Urinary bladder (tissue), 4 donors: Measurements from ENCODE around the gene SOX30. TPM values are rescaled to one million over a fixed set of nuclear protein-coding genes. Genes with fewer than 3 reads are reported as not detected.

Experiments
- DNase-seq: peaks from one replicate; pipeline ENCODE4 v3.0.0-alpha.2; 2015; ENCODE audit errors: extremely low spot score
- H3K27ac ChIP-seq: one replicate; pipeline ENCODE4 v1.5.1; 2013; ENCODE audit warnings: low read depth, mild to moderate bottlenecking, moderate library complexity
- H3K36me3 ChIP-seq: one replicate; pipeline ENCODE4 v1.6.1; 2013; ENCODE audit warnings: mild to moderate bottlenecking, moderate library complexity; ENCODE audit not compliant: insufficient read depth
- H3K4me1 ChIP-seq: one replicate; pipeline ENCODE4 v1.6.1; 2013; ENCODE audit warnings: mild to moderate bottlenecking, moderate library complexity; ENCODE audit not compliant: insufficient read depth
- H3K4me3 ChIP-seq: one replicate; pipeline ENCODE4 v1.5.1; 2013; ENCODE audit warnings: low read depth, low read length
- WGBS: extraction: QIAGEN DNeasy Blood & Tissue Kit; methylation state at CpG from one replicate; pipeline ENCODE4 v1.1.7; 2013; 5-methylcytosine and 5-hydroxymethylcytosine counted together
- polyA plus RNA-seq: library from polyadenylated mRNA; stranded (reverse); fragments of 200-250 nt; gene quantifications from one replicate; pipeline ENCODE4 v1.2.3, GENCODE V29; 2013
- total RNA-seq: library from RNA; depleted of rRNA; stranded (reverse); fragments of >200 nt; gene quantifications from one replicate; pipeline ENCODE4 v1.2.3, GENCODE V29; 2014
- donor health status: healthy with polysubstance abuse.
- donor health status: healthy.

The SOX30 gene
- total and polyA plus RNA-seq, 2 donors, result 0.33 TPM; not detected in 1

GRCh38 chr5:157672976-157673375, 20.7 kb upstream of the SOX30 start:
- Histone ChIP-seq H3K4me3 (no peak overlapping the region), H3K36me3 (no peaks in the 10 kb centered on the region), H3K4me1 (peaks cover 2% of the 10 kb centered on the region), H3K27ac (no peak overlapping the region)
- no peak for DNase-seq
- 94% methylated on average over 8 of the region's 8 CpGs for WGBS

DNA sequence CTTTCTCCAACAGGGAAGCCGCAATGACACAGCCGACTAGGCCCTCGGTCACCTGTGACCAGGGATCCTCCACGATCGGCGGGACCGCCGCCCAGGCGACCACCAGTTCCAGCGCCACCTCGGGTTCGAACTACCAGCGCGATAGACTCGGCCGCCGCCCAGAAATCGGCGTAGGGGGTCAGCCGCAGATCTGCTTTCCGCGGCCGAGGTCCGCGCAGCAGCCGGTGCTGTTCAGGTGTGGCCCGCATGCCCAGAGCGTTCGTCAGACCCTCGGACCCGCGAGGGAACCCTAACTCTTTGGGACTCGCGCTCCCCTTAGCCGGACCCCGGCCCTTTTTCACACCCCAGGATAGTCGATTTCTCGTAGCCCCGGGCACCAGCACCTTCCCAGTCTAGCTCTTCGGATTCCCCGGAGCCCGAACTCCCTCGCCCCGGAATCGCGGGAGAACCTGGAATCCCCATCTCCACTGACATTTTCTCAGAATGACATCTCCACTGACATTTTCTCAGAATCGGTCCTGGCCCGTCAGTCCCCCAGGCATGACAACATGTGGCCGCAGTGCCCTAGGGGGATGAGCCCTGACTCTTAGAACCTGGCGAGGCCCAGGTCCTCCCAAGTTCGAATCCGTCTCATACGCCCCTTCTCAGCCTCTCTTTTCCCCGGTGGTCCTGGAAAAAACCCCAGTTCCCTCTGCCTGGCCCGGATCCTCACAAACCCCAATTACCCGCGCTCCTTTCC, 19.5 kb upstream of the SOX30 start:
- no peak for DNase-seq
- peak overlapping the region; percentile 42 for H3K4me3 ChIP-seq
- WGBS, result 35% methylated on average over 57 of the region's 57 CpGs
- H3K36me3 ChIP-seq, result no peaks in the 10 kb centered on the region
- H3K27ac ChIP-seq, result no peak overlapping the region
- peaks cover 2% of the 10 kb centered on the region for H3K4me1 ChIP-seq

- peaks cover 2% of the 10 kb centered on the region for H3K4me1 ChIP-seq
- 3% methylated on average over 59 of the region's 59 CpGs for WGBS
- H3K36me3 ChIP-seq, result no peaks in the 10 kb centered on the region
- H3K4me3 ChIP-seq, result peak within 1 kb of the TSS; percentile 42
- no peak within 1 kb of the TSS for H3K27ac ChIP-seq
- DNase-seq, result no peak
Measured at GRCh38 chr5:157670662-157671591, 18.7 kb upstream of the SOX30 start, which contains the start of gene C5orf52. Gene C5orf52, plus strand, starts transcription at chr5:157671533. Its CDS starts 82 bp downstream, at chr5:157671615.

DNA sequence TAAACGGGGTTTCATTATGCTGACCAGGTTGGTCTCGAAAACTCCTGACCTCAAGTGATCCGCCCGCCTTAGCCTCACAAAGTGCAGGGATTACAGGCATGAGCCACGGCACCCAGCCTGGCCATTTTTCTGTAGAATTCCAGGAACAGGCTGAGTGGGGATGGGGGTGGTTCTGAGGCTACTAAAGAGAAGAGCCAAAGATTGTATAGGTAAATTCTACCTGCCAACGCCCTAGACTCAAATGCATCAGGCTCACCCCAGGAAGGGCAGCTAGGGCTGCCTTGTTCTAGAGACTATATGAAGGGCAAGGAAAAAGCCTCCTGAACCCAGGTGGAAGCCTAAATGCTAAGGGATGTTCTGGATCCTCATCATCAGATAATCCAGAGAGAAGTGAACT, 17.5 kb upstream of the SOX30 start:
- no peaks in the 10 kb centered on the region for H3K36me3 ChIP-seq
- no peak overlapping the region for H3K4me3 ChIP-seq
- H3K4me1 ChIP-seq, result peaks cover 2% of the 10 kb centered on the region
- no peak overlapping the region for H3K27ac ChIP-seq
- no peak for DNase-seq
- WGBS, result 95% methylated on average over 6 of the region's 6 CpGs

DNA sequence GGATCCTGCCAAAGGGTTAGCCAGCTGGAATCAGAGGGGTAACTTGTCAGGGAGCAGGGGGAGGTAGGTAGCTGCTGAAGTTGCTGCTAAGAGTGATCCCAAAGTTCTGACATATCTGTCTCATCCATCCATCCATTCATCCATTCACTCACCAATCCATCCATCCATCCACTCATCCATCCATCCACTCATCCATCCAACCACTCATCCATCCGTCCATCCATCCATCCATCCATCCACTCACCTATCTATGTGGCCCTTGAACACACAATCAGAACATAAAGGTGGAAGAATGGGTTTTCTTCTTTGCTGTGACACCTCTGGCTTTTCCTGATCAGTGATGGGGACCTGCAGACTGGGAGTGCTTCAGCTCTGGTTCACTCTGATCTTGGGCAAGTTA, 16.1 kb upstream of the SOX30 start:
- Histone ChIP-seq H3K27ac (no peak overlapping the region), H3K4me3 (no peak overlapping the region), H3K36me3 (no peaks in the 10 kb centered on the region), H3K4me1 (peaks cover 2% of the 10 kb centered on the region)
- DNase-seq, result no peak
- 85% methylated on average over 1 of the region's 1 CpG for WGBS

- WGBS, result 79% methylated on average over 2 of the region's 2 CpGs
- no peaks in the 10 kb centered on the region for H3K36me3 ChIP-seq
- no peak for DNase-seq
- H3K27ac ChIP-seq, result no peak overlapping the region
- no peak overlapping the region for H3K4me3 ChIP-seq
- H3K4me1 ChIP-seq, result no peaks in the 10 kb centered on the region
Measured at GRCh38 chr5:157665467-157666070, 13.3 kb upstream of the SOX30 start.

DNA sequence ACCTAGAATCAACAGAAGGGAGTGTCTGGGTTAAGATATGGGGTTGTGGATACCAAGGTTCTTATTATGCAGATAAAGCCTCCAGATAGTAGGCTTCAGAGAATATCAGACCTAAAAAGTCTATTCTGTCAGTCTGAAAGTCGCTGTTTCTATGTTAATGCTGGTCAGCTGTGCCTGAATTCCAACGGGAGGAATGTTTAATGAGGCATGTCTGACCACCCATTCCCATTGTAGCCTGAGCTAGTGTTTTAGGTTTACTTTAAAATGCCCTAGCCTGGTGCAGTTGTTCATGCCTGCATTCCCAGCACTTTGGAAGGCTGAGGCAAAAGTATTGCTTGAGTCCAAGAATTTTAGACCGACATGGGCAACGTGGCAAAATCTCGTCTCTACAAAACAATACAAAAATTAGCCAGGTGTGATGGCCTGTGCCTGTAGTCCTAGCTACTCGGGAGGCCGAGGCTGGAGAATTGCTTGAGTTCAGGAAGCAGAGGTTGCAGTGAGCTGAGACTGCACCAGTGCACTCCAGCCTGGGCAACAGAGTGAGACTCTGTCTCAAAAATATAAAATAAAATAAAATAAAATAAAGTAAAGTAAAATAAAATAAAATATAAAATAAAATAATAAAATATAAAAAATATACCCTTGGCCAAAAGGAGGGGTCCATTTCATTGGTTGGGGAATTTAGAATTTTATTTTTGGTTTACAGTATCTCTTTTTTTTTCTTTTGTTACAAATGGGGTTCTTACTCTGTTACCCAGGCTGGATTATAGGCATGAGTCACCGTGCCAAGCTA, 7.8 kb upstream of the SOX30 start:
- no peaks in the 10 kb centered on the region for H3K4me1 ChIP-seq
- 89% methylated on average over 8 of the region's 8 CpGs for WGBS
- no peaks in the 10 kb centered on the region for H3K36me3 ChIP-seq
- no peak for DNase-seq
- no peak overlapping the region for H3K27ac ChIP-seq
- no peak overlapping the region for H3K4me3 ChIP-seq

DNA sequence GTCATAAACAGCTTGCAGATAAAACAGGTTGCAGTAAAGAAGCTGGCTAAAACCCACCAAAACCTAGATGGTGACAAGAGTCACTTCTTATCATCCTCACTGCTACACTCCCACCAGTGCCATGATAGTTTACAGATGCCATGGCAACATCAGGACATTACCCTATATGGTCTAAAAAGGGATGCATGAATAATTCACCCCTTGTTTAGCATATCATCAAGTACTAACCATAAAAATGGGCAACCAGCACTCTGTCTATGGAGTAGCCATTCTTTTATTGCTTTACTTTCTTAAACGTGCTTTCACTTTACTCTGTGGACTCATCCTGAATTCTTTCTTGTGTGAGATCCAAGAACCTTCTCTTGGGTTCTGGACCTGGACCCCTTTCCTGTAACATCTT, 6.7 kb upstream of the SOX30 start:
- no peaks in the 10 kb centered on the region for H3K36me3 ChIP-seq
- no peak overlapping the region for H3K27ac ChIP-seq
- H3K4me3 ChIP-seq, result no peak overlapping the region
- H3K4me1 ChIP-seq, result no peaks in the 10 kb centered on the region
- no peak for DNase-seq
- WGBS, result 73% methylated on average over 1 of the region's 1 CpG

DNA sequence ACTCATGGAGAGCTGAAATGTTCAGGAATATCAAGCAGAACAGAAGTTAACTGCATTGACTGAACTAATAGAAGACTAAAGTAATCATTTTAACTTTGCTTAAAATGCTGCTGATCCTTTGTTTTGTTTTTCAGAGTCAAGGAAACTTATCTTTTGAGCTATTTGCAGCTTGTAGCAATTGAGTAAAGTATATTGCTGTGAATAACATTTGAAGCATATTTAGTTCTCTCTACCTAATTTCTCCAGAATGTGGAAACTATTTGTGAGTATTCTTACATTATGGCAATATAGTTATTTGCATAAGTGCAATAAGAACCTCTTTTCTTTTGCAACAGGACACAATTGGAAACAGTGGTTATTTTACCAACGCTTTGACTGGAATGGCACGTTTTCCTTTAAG, 5.3 kb upstream of the SOX30 start:
- no peaks in the 10 kb centered on the region for H3K36me3 ChIP-seq
- no peak overlapping the region for H3K27ac ChIP-seq
- no peak for DNase-seq
- no peak overlapping the region for H3K4me3 ChIP-seq
- 80% methylated on average over 2 of the region's 2 CpGs for WGBS
- H3K4me1 ChIP-seq, result no peaks in the 10 kb centered on the region

GRCh38 chr5:157651623-157652376, 438 bp downstream of the SOX30 start:
- H3K36me3 ChIP-seq, result no peaks in the 10 kb centered on the region
- peak overlapping the region; percentile 45 for H3K4me3 ChIP-seq
- WGBS, result 18% methylated on average over 63 of the region's 63 CpGs
- H3K27ac ChIP-seq, result no peak overlapping the region
- no peaks in the 10 kb centered on the region for H3K4me1 ChIP-seq
- no peak for DNase-seq

DNA sequence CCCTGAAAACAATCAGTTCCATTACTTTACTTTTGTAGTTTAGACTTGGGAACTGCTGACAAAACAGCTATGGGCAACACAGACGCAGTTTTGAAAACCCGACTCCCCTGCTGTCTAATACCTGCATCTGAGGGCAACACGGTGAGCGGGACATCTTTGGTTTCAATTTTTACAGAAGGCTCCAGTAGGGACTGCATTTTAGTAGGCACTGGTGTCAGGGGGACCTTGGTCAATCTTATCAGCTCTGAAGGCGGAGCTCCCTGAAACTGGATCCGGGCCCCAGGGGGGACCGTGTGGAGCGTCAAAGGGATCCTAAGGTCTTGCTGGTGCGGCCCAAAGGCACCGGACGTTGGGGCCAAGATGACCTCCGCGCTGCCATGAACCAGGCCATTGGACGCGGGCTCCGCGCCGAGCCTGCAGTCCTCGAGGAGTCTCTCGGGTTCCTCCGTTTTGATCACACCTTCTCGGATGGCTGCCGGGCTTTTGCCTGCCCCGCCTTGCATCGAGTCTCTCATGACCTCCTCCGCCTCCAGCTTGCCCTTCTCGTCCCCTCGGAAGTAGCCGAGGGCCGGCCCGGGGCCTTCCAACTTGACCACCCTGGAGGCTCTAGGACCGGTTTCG, 1.1 kb downstream of the SOX30 start:
- no peak for DNase-seq
- H3K4me3 ChIP-seq, result peak overlapping the region; percentile 45
- no peaks in the 10 kb centered on the region for H3K4me1 ChIP-seq
- no peak overlapping the region for H3K27ac ChIP-seq
- H3K36me3 ChIP-seq, result no peaks in the 10 kb centered on the region
- WGBS, result 75% methylated on average over 33 of the region's 33 CpGs

DNA sequence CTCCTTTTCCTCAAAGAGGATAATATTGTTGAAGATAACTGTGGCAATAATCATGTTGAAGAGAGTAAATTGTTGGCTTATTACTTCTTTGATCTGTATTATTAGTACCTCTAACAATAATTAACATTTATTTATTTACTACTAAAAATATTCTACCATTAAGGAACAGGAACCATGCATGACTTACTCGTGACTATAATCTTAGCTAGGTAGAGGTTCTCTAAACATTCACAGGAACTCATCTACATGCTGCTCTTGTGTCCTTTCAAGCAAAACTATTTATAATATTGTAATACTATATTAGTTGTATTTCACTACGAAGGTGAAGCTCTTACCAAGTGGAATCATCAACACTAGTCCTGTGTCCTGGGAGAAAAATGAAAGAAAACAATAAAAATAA, 3.1 kb downstream of the SOX30 start:
- no peaks in the 10 kb centered on the region for H3K4me1 ChIP-seq
- no peak for DNase-seq
- no peak overlapping the region for H3K4me3 ChIP-seq
- H3K36me3 ChIP-seq, result no peaks in the 10 kb centered on the region
- WGBS, result 87% methylated on average over 2 of the region's 2 CpGs
- H3K27ac ChIP-seq, result no peak overlapping the region
